Measurements from ENCODE around the gene QKI.
A peak's percentile ranks its signal among the peaks of the same experiment; 100 is the strongest.

The QKI gene

GRCh38 chr6:163389354-163389753 lies 25.2 kb upstream of the QKI start:
- no peak overlapping the region for H3K27ac ChIP-seq
- H3K4me3 ChIP-seq, result no peak overlapping the region

GRCh38 chr6:163390770-163391169 lies 23.7 kb upstream of the QKI start:
- H3K27ac ChIP-seq, result no peak overlapping the region
- H3K4me3 ChIP-seq, result no peak overlapping the region

- H3K4me3 ChIP-seq, result no peak overlapping the region
- H3K27ac ChIP-seq, result peak overlapping the region in 2 of 21 experiments; percentile 5 to 23
These were observed 22.5 kb upstream of the QKI start for GRCh38 chr6:163391985-163392384.

- Histone ChIP-seq H3K4me3 (no peak overlapping the region), H3K27ac (peak overlapping the region in 1 of 21 experiments; percentile 23)
These were observed 22.0 kb upstream of the QKI start for GRCh38 chr6:163392533-163392932.

- H3K4me3 ChIP-seq, result no peak overlapping the region
- H3K27ac ChIP-seq, result no peak overlapping the region
These were observed 20.6 kb upstream of the QKI start for GRCh38 chr6:163393923-163394322.

- H3K4me3 ChIP-seq, result no peak overlapping the region
- no peak overlapping the region for H3K27ac ChIP-seq
These were observed 19.9 kb upstream of the QKI start for GRCh38 chr6:163394659-163395058.

GRCh38 chr6:163395122-163395830 lies 19.2 kb upstream of the QKI start:
- H3K27ac ChIP-seq, result no peak overlapping the region

GRCh38 chr6:163395831-163396185 lies 18.7 kb upstream of the QKI start:
- no peak overlapping the region for H3K4me3 ChIP-seq

More at GRCh38 chr6:163395122-163395830, 19.2 kb upstream of the QKI start:
- H3K4me3 ChIP-seq, result no peak overlapping the region

GRCh38 chr6:163397326-163397725 lies 17.2 kb upstream of the QKI start:
- H3K27ac ChIP-seq, result peak overlapping the region in 1 of 21 experiments; percentile 20

More at GRCh38 chr6:163395831-163396185, 18.7 kb upstream of the QKI start:
- H3K27ac ChIP-seq, result no peak overlapping the region

GRCh38 chr6:163398115-163398514 lies 16.4 kb upstream of the QKI start:
- H3K4me3 ChIP-seq, result no peak overlapping the region
- H3K27ac ChIP-seq, result peak overlapping the region in 1 of 21 experiments; percentile 27

More at GRCh38 chr6:163397326-163397725, 17.2 kb upstream of the QKI start:
- no peak overlapping the region for H3K4me3 ChIP-seq

GRCh38 chr6:163398815-163399214 lies 15.7 kb upstream of the QKI start:
- no peak overlapping the region for H3K27ac ChIP-seq
- no peak overlapping the region for H3K4me3 ChIP-seq

GRCh38 chr6:163400509-163400908 lies 14.0 kb upstream of the QKI start:
- no peak overlapping the region for H3K4me3 ChIP-seq

GRCh38 chr6:163401039-163401885 lies 13.3 kb upstream of the QKI start:
- H3K4me3 ChIP-seq, result no peak overlapping the region
- H3K27ac ChIP-seq, result no peak overlapping the region

More at GRCh38 chr6:163400509-163400908, 14.0 kb upstream of the QKI start:
- no peak overlapping the region for H3K27ac ChIP-seq

GRCh38 chr6:163402616-163403015 lies 11.9 kb upstream of the QKI start:
- H3K4me3 ChIP-seq, result no peak overlapping the region
- no peak overlapping the region for H3K27ac ChIP-seq

GRCh38 chr6:163404825-163405265 lies 9.7 kb upstream of the QKI start:
- Histone ChIP-seq H3K4me3 (no peak overlapping the region), H3K27ac (peak overlapping the region in 20 of 21 experiments; percentile 28 to 91 (median 83))

- Histone ChIP-seq H3K27ac (peak overlapping the region; percentile 14 to 91 (median 83)), H3K4me3 (peak overlapping the region in 3 of 7 experiments; percentile 8 to 29 (median 9))
These were observed 8.9 kb upstream of the QKI start for GRCh38 chr6:163405412-163406309.

- Histone ChIP-seq H3K4me3 (peak overlapping the region in 3 of 7 experiments; percentile 8 to 29 (median 9)), H3K27ac (peak overlapping the region in 20 of 21 experiments; percentile 14 to 91 (median 83))
These were observed 8.2 kb upstream of the QKI start for GRCh38 chr6:163406366-163406765.

- Histone ChIP-seq H3K27ac (peak overlapping the region in 10 of 21 experiments; percentile 72 to 91 (median 84)), H3K4me3 (no peak overlapping the region)
These were observed 7.7 kb upstream of the QKI start for GRCh38 chr6:163406830-163407229.

GRCh38 chr6:163408352-163408991 lies 6.0 kb upstream of the QKI start:
- H3K4me3 ChIP-seq, result no peak overlapping the region
- H3K27ac ChIP-seq, result no peak overlapping the region
